Astrocyte of the spinal cord (primary cell): ENCODE measurements around the gene NSRP1.

Source experiments
- DNase-seq: peaks from one replicate; pipeline ENCODE4 v3.0.0; 2011; ENCODE audit warnings: low read depth, low spot score
- H3K4me3 ChIP-seq: 2 replicates; pipeline ENCODE4 v1.5.1; 2011; ENCODE audit warnings: low read depth, mild to moderate bottlenecking, low read length, moderate library complexity
- CTCF ChIP-seq: IDR thresholded peaks from 2 replicates; pipeline ENCODE4 v1.5.1; 2012; ENCODE audit warnings: low read depth, mild to moderate bottlenecking, low read length, inconsistent platforms
- in situ Hi-C: cut with HindIII; loops from 2 replicates; pipeline ENCODE4 v1.10.0; 2017; ENCODE audit warnings: low sequenced_read_pairs

NSRP1 gene

GRCh38 chr17:30172560-30172959, 55.9 kb downstream of the NSRP1 start:
- no peak for DNase-seq
- no peak overlapping the region for H3K4me3 ChIP-seq
- in situ Hi-C loops: no loop called here
- no peak for TF ChIP-seq CTCF

GRCh38 chr17:30173649-30174048, 57.0 kb downstream of the NSRP1 start:
- TF ChIP-seq CTCF: no peak

GRCh38 chr17:30174556-30174955, 57.9 kb downstream of the NSRP1 start:
- no peak overlapping the region for H3K4me3 ChIP-seq
- in situ Hi-C loops: no loop called here
- DNase-seq: no peak
- TF ChIP-seq CTCF: no peak

More at GRCh38 chr17:30173649-30174048, 57.0 kb downstream of the NSRP1 start:
- no peak overlapping the region for H3K4me3 ChIP-seq
- no peak for DNase-seq
- in situ Hi-C loops: no loop called here

GRCh38 chr17:30176855-30177254, 60.2 kb downstream of the NSRP1 start:
- TF ChIP-seq CTCF: no peak
- no peak overlapping the region for H3K4me3 ChIP-seq
- in situ Hi-C loops: no loop called here
- no peak for DNase-seq

- in situ Hi-C loops: no loop called here
- no peak overlapping the region for H3K4me3 ChIP-seq
- no peak for TF ChIP-seq CTCF
- DNase-seq: no peak
Observed at GRCh38 chr17:30186761-30187160, 70.1 kb downstream of the NSRP1 start.

GRCh38 chr17:30187573-30187972, 71.0 kb downstream of the NSRP1 start:
- in situ Hi-C loops: no loop called here
- no peak for TF ChIP-seq CTCF
- no peak for DNase-seq
- no peak overlapping the region for H3K4me3 ChIP-seq

GRCh38 chr17:30188211-30188939, 71.8 kb downstream of the NSRP1 start:
- in situ Hi-C loops: no loop called here
- no peak for TF ChIP-seq CTCF
- DNase-seq: no peak
- no peak overlapping the region for H3K4me3 ChIP-seq
